ENCODE data around the gene CCDC141. TPM values are rescaled to one million over a fixed set of nuclear protein-coding genes. Genes with fewer than 3 reads are reported as not detected.

Gene CCDC141
- total and polyA plus RNA-seq, 3 donors from 2014 or later = 2.2 to 25.9 (median 17.8) TPM

GRCh38 chr2:178980815-178981214 is 69.1 kb downstream of the CCDC141 start:
- TF ChIP-seq CTCF (IDR thresholded peaks at IDR 0.05) (no peak), POLR2A (IDR thresholded peaks at IDR 0.05) (no peak)
- Histone ChIP-seq H3K27ac (no peak overlapping the region), H3K36me3 (ENCODE audit: low read depth, missing control alignments) (no peaks in the 10 kb centered on the region), H3K4me3 (no peak overlapping the region), H3K9me3 (no peaks in the 10 kb centered on the region), H3K27me3 (no peaks in the 10 kb centered on the region), H3K4me1 (no peaks in the 10 kb centered on the region)
- WGBS, 2 donors = 91 to 98% methylated on average over 2 of the region's 2 CpGs
- intact Hi-C loops (cut with DNase I; ENCODE audit: low total_unique reads) = no loop called here
- DNase-seq = no peak

- H3K27me3 ChIP-seq = no peaks in the 10 kb centered on the region
- H3K36me3 ChIP-seq (ENCODE audit: low read depth, missing control alignments) = no peaks in the 10 kb centered on the region
- no peak for DNase-seq
- 67 to 68% methylated on average over 2 of the region's 2 CpGs for WGBS, 2 donors
- intact Hi-C loops (cut with DNase I; ENCODE audit: low total_unique reads) = no loop called here
- no peak overlapping the region for H3K4me3 ChIP-seq
- TF ChIP-seq POLR2A (IDR thresholded peaks at IDR 0.05) (no peak), CTCF (IDR thresholded peaks at IDR 0.05) (no peak)
- H3K9me3 ChIP-seq = no peaks in the 10 kb centered on the region
- no peak overlapping the region for H3K27ac ChIP-seq
- H3K4me1 ChIP-seq = no peaks in the 10 kb centered on the region
Measured at GRCh38 chr2:178978667-178979066, 71.3 kb downstream of the CCDC141 start.

GRCh38 chr2:178976351-178976750 is 73.6 kb downstream of the CCDC141 start:
- H3K4me3 ChIP-seq = no peak overlapping the region
- no peak overlapping the region for H3K27ac ChIP-seq
- TF ChIP-seq CTCF (IDR thresholded peaks at IDR 0.05) (no peak), POLR2A (IDR thresholded peaks at IDR 0.05) (no peak)
- H3K36me3 ChIP-seq (ENCODE audit: low read depth, missing control alignments) = no peaks in the 10 kb centered on the region
- intact Hi-C loops (cut with DNase I; ENCODE audit: low total_unique reads) = no loop called here
- no peak for DNase-seq
- 85 to 89% methylated on average over 2 of the region's 2 CpGs for WGBS, 2 donors
- no peaks in the 10 kb centered on the region for H3K9me3 ChIP-seq
- H3K27me3 ChIP-seq = no peaks in the 10 kb centered on the region
- H3K4me1 ChIP-seq = no peaks in the 10 kb centered on the region

GRCh38 chr2:178962805-178963433 is 87.0 kb downstream of the CCDC141 start:
- intact Hi-C loops (cut with DNase I; ENCODE audit: low total_unique reads) = no loop called here
- Histone ChIP-seq H3K9me3 (no peaks in the 10 kb centered on the region), H3K27ac (no peak overlapping the region), H3K36me3 (ENCODE audit: low read depth, missing control alignments) (no peaks in the 10 kb centered on the region), H3K27me3 (no peaks in the 10 kb centered on the region), H3K4me3 (no peak overlapping the region), H3K4me1 (no peaks in the 10 kb centered on the region)
- TF ChIP-seq POLR2A (IDR thresholded peaks at IDR 0.05) = no peak
- no peak for TF ChIP-seq CTCF (IDR thresholded peaks at IDR 0.05)
- WGBS, 2 donors = 81 to 85% methylated on average over 4 of the region's 4 CpGs
- DNase-seq = no peak

- Histone ChIP-seq H3K4me3 (no peak overlapping the region), H3K4me1 (no peaks in the 10 kb centered on the region), H3K27ac (no peak overlapping the region), H3K36me3 (ENCODE audit: low read depth, missing control alignments) (no peaks in the 10 kb centered on the region), H3K9me3 (no peaks in the 10 kb centered on the region), H3K27me3 (no peaks in the 10 kb centered on the region)
- TF ChIP-seq CTCF (IDR thresholded peaks at IDR 0.05) = no peak
- TF ChIP-seq POLR2A (IDR thresholded peaks at IDR 0.05) = no peak
- intact Hi-C loops (cut with DNase I; ENCODE audit: low total_unique reads) = no loop called here
- no peak for DNase-seq
- WGBS, 2 donors = 95 to 96% methylated on average over 1 of the region's 1 CpG
Measured at GRCh38 chr2:178962152-178962551, 87.8 kb downstream of the CCDC141 start.

All from testis (tissue), 3 donors.